ENCODE data around the gene NPM1. TPM values are rescaled to one million over a fixed set of nuclear protein-coding genes. Genes with fewer than 3 reads are reported as not detected.

The NPM1 gene
- total and polyA plus RNA-seq, 7 donors, result 722 to 2,962 (median 951) TPM

- no peaks in the 10 kb centered on the region for H3K27me3 ChIP-seq
- H3K4me1 ChIP-seq, result no peaks in the 10 kb centered on the region
- no peaks in the 10 kb centered on the region for H3K36me3 ChIP-seq
- no peaks in the 10 kb centered on the region for H3K9me3 ChIP-seq
- no peak for TF ChIP-seq POLR2AphosphoS5 (IDR thresholded peaks at IDR 0.05)
- no peak for TF ChIP-seq POLR2A (IDR thresholded peaks at IDR 0.05)
- TF ChIP-seq CTCF (IDR thresholded peaks at IDR 0.05), result no peak
- no peak for TF ChIP-seq EP300 (IDR thresholded peaks at IDR 0.05)
- H3K27ac ChIP-seq, result no peak overlapping the region
- no peak for DNase-seq
- no peak overlapping the region for H3K4me3 ChIP-seq
- intact Hi-C loops (cut with DNase I), result no loop called here
- 94 to 95% methylated on average over 25 of the region's 25 CpGs for WGBS, 2 donors
These were observed 69.7 kb downstream of the NPM1 start for GRCh38 chr5:171457208-171457981.

- no peak overlapping the region for H3K27ac ChIP-seq
- no peaks in the 10 kb centered on the region for H3K27me3 ChIP-seq
- intact Hi-C loops (cut with DNase I), result no loop called here
- TF ChIP-seq POLR2AphosphoS5 (IDR thresholded peaks at IDR 0.05) (no peak), EP300 (IDR thresholded peaks at IDR 0.05) (no peak), POLR2A (IDR thresholded peaks at IDR 0.05) (no peak), CTCF (IDR thresholded peaks at IDR 0.05) (no peak)
- no peak for DNase-seq
- H3K36me3 ChIP-seq, result no peaks in the 10 kb centered on the region
- 77 to 80% methylated on average over 6 of the region's 6 CpGs for WGBS, 2 donors
- no peaks in the 10 kb centered on the region for H3K9me3 ChIP-seq
- H3K4me1 ChIP-seq, result no peaks in the 10 kb centered on the region
- no peak overlapping the region for H3K4me3 ChIP-seq
These were observed 72.2 kb downstream of the NPM1 start for GRCh38 chr5:171459839-171460238.

Small RNAs within 50 kb of the gene (small RNA-seq; reads per million reads assigned to genes)
- 0 reads per million in 3 donors for gene AC091980.1
- 1.1 to 2.0 (median 2.0) reads per million in 3 donors for gene MIR3912
- gene RN7SL339P, result 0 reads per million in 3 donors
- 0 reads per million in 3 donors for gene SNORA70J

Other genes starting within 250 kb of the NPM1 start
- gene TLX3, start 78.6 kb upstream of the NPM1 start, total RNA-seq, result not detected
- not detected for gene TLX3, start 78.6 kb upstream of the NPM1 start, polyA plus RNA-seq
- gene FGF18, start 31.8 kb downstream of the NPM1 start, total RNA-seq, result 1 to 10 TPM in 1 of 4 donors, under 1 TPM in 1, not detected in 2; 0.28 to 3.0 TPM
- gene FGF18, start 31.8 kb downstream of the NPM1 start, polyA plus RNA-seq, result under 1 TPM in 2 of 3 donors, not detected in 1; 0.36 to 0.60 TPM